Neural cell (in vitro differentiated cells): Measurements from ENCODE around the gene MTERF2.

Experiments used
- CTCF ChIP-seq: fragments of 450-650 bp; IDR thresholded peaks from 2 replicates; pipeline ENCODE4 v1.5.1; 2014; ENCODE audit warnings: antibody characterized with exemption, mild to moderate bottlenecking, moderate library complexity; ENCODE audit not compliant: poor library complexity, severe bottlenecking
- EP300 ChIP-seq: fragments of 450-650 bp; conservative IDR thresholded peaks from 2 replicates; pipeline ENCODE4 v1.6.1; 2014; ENCODE audit warnings: antibody characterized with exemption, mild to moderate bottlenecking, moderate library complexity; ENCODE audit not compliant: poor library complexity, severe bottlenecking
- EZH2 ChIP-seq: fragments of 200-600, 300-800 bp; shearing (Covaris generic), sonication (generic); IDR thresholded peaks from 2 replicates; pipeline ENCODE4 v1.6.1; 2014; ENCODE audit warnings: antibody characterized with exemption, low read length, borderline replicate concordance, mild to moderate bottlenecking; ENCODE audit not compliant: insufficient read depth, poor library complexity, severe bottlenecking
- MXI1 ChIP-seq: fragments of 450-650 bp; conservative IDR thresholded peaks from 2 replicates; pipeline ENCODE4 v1.6.1; 2014; ENCODE audit warnings: antibody characterized with exemption, mild to moderate bottlenecking; ENCODE audit not compliant: poor library complexity, severe bottlenecking
- POLR2AphosphoS5 ChIP-seq: IDR thresholded peaks from 2 replicates; pipeline ENCODE4 v1.6.1; 2012
- SMC3 ChIP-seq: fragments of 450-650 bp; conservative IDR thresholded peaks from 2 replicates; pipeline ENCODE4 v1.6.1; 2014; ENCODE audit warnings: antibody characterized with exemption, mild to moderate bottlenecking, moderate library complexity; ENCODE audit not compliant: poor library complexity
- TF ChIP-seq, protein P1 (sequence below): IDR thresholded peaks from 2 replicates; pipeline ENCODE4 v1.6.1; 2012; ENCODE audit warnings: borderline replicate concordance

DNA sequence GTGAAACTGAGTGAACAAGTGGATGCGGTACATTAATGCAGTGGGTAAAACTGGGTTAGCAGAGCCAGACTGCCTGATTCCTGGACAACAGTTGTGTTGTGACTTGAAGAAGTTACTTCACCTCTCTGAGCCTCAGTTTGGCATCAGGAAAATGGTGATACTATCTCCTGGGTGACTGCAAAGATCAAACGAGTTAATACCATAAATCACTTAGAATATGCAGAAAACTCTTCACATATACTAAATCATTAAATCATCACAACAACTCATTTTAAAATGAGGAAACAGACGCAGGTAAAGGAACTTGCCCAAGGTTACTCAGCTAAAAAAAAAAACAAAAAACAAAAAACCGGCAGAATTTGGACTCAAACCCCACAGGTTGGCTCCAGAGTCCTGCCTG is 811 bp downstream of the MTERF2 start:
- TF ChIP-seq, protein P1, sequence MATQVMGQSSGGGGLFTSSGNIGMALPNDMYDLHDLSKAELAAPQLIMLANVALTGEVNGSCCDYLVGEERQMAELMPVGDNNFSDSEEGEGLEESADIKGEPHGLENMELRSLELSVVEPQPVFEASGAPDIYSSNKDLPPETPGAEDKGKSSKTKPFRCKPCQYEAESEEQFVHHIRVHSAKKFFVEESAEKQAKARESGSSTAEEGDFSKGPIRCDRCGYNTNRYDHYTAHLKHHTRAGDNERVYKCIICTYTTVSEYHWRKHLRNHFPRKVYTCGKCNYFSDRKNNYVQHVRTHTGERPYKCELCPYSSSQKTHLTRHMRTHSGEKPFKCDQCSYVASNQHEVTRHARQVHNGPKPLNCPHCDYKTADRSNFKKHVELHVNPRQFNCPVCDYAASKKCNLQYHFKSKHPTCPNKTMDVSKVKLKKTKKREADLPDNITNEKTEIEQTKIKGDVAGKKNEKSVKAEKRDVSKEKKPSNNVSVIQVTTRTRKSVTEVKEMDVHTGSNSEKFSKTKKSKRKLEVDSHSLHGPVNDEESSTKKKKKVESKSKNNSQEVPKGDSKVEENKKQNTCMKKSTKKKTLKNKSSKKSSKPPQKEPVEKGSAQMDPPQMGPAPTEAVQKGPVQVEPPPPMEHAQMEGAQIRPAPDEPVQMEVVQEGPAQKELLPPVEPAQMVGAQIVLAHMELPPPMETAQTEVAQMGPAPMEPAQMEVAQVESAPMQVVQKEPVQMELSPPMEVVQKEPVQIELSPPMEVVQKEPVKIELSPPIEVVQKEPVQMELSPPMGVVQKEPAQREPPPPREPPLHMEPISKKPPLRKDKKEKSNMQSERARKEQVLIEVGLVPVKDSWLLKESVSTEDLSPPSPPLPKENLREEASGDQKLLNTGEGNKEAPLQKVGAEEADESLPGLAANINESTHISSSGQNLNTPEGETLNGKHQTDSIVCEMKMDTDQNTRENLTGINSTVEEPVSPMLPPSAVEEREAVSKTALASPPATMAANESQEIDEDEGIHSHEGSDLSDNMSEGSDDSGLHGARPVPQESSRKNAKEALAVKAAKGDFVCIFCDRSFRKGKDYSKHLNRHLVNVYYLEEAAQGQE = no peak
- TF ChIP-seq CTCF (no peak), SMC3 (no peak), POLR2AphosphoS5 (no peak), EP300 (no peak), EZH2 (no peak), MXI1 (no peak)
